ENCODE results near the gene DCAF6.
"Not testable (repeated sequence)": the region's sequence is repeated elsewhere in the genome, so short reads cannot be mapped to it uniquely, and the experiment has no call there.

The DCAF6 gene

GRCh38 chr1:168031627-168032026 lies 95.1 kb downstream of the DCAF6 start:
- no peak for DNase-seq

GRCh38 chr1:168032029-168032428 lies 95.5 kb downstream of the DCAF6 start:
- no peak for DNase-seq

GRCh38 chr1:168035345-168035744 lies 98.9 kb downstream of the DCAF6 start:
- no peak for DNase-seq

- no peak for DNase-seq
Measured at GRCh38 chr1:168042362-168042761, 105.9 kb downstream of the DCAF6 start.

GRCh38 chr1:168045311-168045710 lies 108.8 kb downstream of the DCAF6 start:
- no peak for DNase-seq

GRCh38 chr1:168050307-168050706 lies 113.8 kb downstream of the DCAF6 start:
- DNase-seq = no peak

GRCh38 chr1:168050880-168051279 lies 114.4 kb downstream of the DCAF6 start:
- DNase-seq = no peak

- no peak for DNase-seq
Measured at GRCh38 chr1:168053681-168054080, 117.2 kb downstream of the DCAF6 start.

GRCh38 chr1:168054117-168054516 lies 117.6 kb downstream of the DCAF6 start:
- no peak for DNase-seq

GRCh38 chr1:168056152-168056551 lies 119.7 kb downstream of the DCAF6 start:
- not testable (repeated sequence) for DNase-seq

GRCh38 chr1:168057355-168057754 lies 120.9 kb downstream of the DCAF6 start:
- DNase-seq = no peak

GRCh38 chr1:168057921-168058320 lies 121.4 kb downstream of the DCAF6 start:
- no peak for DNase-seq

- DNase-seq = no peak
Measured at GRCh38 chr1:168064216-168064615, 127.7 kb downstream of the DCAF6 start.

GRCh38 chr1:168065506-168065905 lies 129.0 kb downstream of the DCAF6 start:
- DNase-seq = no peak

GRCh38 chr1:168069384-168069783 lies 132.9 kb downstream of the DCAF6 start:
- no peak for DNase-seq

GRCh38 chr1:168079761-168080160 lies 143.3 kb downstream of the DCAF6 start:
- DNase-seq = no peak

GRCh38 chr1:168081373-168082007 lies 145.0 kb downstream of the DCAF6 start:
- no peak for DNase-seq

- DNase-seq = peak; percentile 80
Measured at GRCh38 chr1:168082008-168082876, 145.8 kb downstream of the DCAF6 start.

- DNase-seq = no peak
Measured at GRCh38 chr1:168083456-168084325, 147.2 kb downstream of the DCAF6 start.

GRCh38 chr1:168084396-168085231 lies 148.1 kb downstream of the DCAF6 start:
- peak; percentile 79 for DNase-seq

- DNase-seq = no peak
Measured at GRCh38 chr1:168085401-168085872, 149.0 kb downstream of the DCAF6 start.

GRCh38 chr1:168086438-168086837 lies 150.0 kb downstream of the DCAF6 start:
- DNase-seq = no peak
